HG03442 (cell line): ENCODE results near the gene VSIG10L.

Experiments
- ATAC-seq: cut with Tn5 transposase; IDR thresholded peaks from one replicate; pipeline ENCODE4 v1.9.1; 2021; ENCODE audit warnings: mild to moderate bottlenecking, moderate library complexity; ENCODE audit not compliant: unreplicated experiment

VSIG10L gene

GRCh38 chr19:51318687-51319648 is 23.0 kb downstream of the VSIG10L start:
- no peak for ATAC-seq

GRCh38 chr19:51317968-51318367 is 24.0 kb downstream of the VSIG10L start:
- no peak for ATAC-seq

GRCh38 chr19:51317376-51317775 is 24.6 kb downstream of the VSIG10L start:
- no peak for ATAC-seq

- ATAC-seq: no peak
Measured at GRCh38 chr19:51316688-51317087, 25.3 kb downstream of the VSIG10L start.

- no peak for ATAC-seq
Measured at GRCh38 chr19:51311351-51312257, 30.3 kb downstream of the VSIG10L start, which contains the start of gene IGLON5. Gene IGLON5 (plus strand): TSS chr19:51311644. CDS start chr19:51311848, 204 bp downstream.

GRCh38 chr19:51305479-51305878 is 36.5 kb downstream of the VSIG10L start:
- no peak for ATAC-seq

GRCh38 chr19:51301266-51301665 is 40.7 kb downstream of the VSIG10L start:
- no peak for ATAC-seq

- ATAC-seq: no peak
Measured at GRCh38 chr19:51297406-51297805, 44.5 kb downstream of the VSIG10L start.

- no peak for ATAC-seq
Measured at GRCh38 chr19:51296336-51297093, 45.4 kb downstream of the VSIG10L start.

- no peak for ATAC-seq
Measured at GRCh38 chr19:51295382-51296126, 46.4 kb downstream of the VSIG10L start.

GRCh38 chr19:51294977-51295375 is 47.0 kb downstream of the VSIG10L start:
- no peak for ATAC-seq

GRCh38 chr19:51294211-51294976 is 47.5 kb downstream of the VSIG10L start:
- ATAC-seq: no peak

- no peak for ATAC-seq
Measured at GRCh38 chr19:51293571-51294210, 48.2 kb downstream of the VSIG10L start.

- ATAC-seq: no peak
Measured at GRCh38 chr19:51292971-51293370, 49.0 kb downstream of the VSIG10L start.

GRCh38 chr19:51289635-51290034 is 52.3 kb downstream of the VSIG10L start:
- ATAC-seq: no peak

- no peak for ATAC-seq
Measured at GRCh38 chr19:51285682-51286081, 56.3 kb downstream of the VSIG10L start.

GRCh38 chr19:51282335-51282734 is 59.6 kb downstream of the VSIG10L start:
- ATAC-seq: no peak
